KMS-11 (cell line): ENCODE results near the gene PDE11A.

Experiments used
- H2AFZ ChIP-seq: fragments of 200-600 bp; sonication (generic); 2 replicates; pipeline ENCODE4 v1.6.1; 2016; ENCODE audit warnings: antibody characterized with exemption, mixed run types, low read depth
- H3K27ac ChIP-seq: fragments of 200-600 bp; sonication (generic); 2 replicates; pipeline ENCODE4 v1.6.1; 2016; ENCODE audit warnings: mild to moderate bottlenecking, mixed run types
- H3K27me3 ChIP-seq: fragments of 200-600 bp; sonication (generic); 2 replicates; pipeline ENCODE4 v1.6.1; 2017; ENCODE audit warnings: mild to moderate bottlenecking, low read depth, mixed run types, moderate library complexity; ENCODE audit not compliant: insufficient read depth
- H3K36me3 ChIP-seq: fragments of 200-600 bp; sonication (generic); 2 replicates; pipeline ENCODE4 v1.6.1; 2017; ENCODE audit warnings: mild to moderate bottlenecking, mixed run types; ENCODE audit not compliant: insufficient read depth
- H3K4me1 ChIP-seq: fragments of 200-600 bp; sonication (generic); 2 replicates; pipeline ENCODE4 v1.6.1; 2016; ENCODE audit warnings: mild to moderate bottlenecking, low read depth, mixed run types; ENCODE audit not compliant: poor library complexity, severe bottlenecking
- H3K4me2 ChIP-seq: fragments of 200-600 bp; sonication (generic); 2 replicates; pipeline ENCODE4 v1.7.0; 2016; ENCODE audit warnings: mild to moderate bottlenecking, mixed run types
- H3K4me3 ChIP-seq: fragments of 200-600 bp; sonication (generic); IDR thresholded peaks from 2 replicates; pipeline ENCODE4 v1.6.1; 2017; ENCODE audit warnings: low read depth, low read length, mixed read lengths; ENCODE audit not compliant: insufficient read depth
- H3K79me2 ChIP-seq: fragments of 200-600 bp; sonication (generic); 2 replicates; pipeline ENCODE4 v1.6.1; 2016; ENCODE audit warnings: low read depth, mixed run types; ENCODE audit not compliant: insufficient read depth
- H3K9ac ChIP-seq: fragments of 200-600 bp; sonication (generic); 2 replicates; pipeline ENCODE4 v1.6.1; 2016; ENCODE audit warnings: mild to moderate bottlenecking, mixed run types
- H4K20me1 ChIP-seq: fragments of 200-600 bp; sonication (generic); 2 replicates; pipeline ENCODE4 v1.6.1; 2016; ENCODE audit warnings: mild to moderate bottlenecking, mixed run types; ENCODE audit not compliant: insufficient read depth
- TF ChIP-seq, protein P1 (sequence below): fragments of 200-600 bp; sonication (generic); conservative IDR thresholded peaks from 2 replicates; pipeline ENCODE4 v1.6.1; 2017; ENCODE audit warnings: low read depth, mild to moderate bottlenecking, antibody characterized with exemption, low read length, moderate library complexity, mixed read lengths

PDE11A gene

DNA sequence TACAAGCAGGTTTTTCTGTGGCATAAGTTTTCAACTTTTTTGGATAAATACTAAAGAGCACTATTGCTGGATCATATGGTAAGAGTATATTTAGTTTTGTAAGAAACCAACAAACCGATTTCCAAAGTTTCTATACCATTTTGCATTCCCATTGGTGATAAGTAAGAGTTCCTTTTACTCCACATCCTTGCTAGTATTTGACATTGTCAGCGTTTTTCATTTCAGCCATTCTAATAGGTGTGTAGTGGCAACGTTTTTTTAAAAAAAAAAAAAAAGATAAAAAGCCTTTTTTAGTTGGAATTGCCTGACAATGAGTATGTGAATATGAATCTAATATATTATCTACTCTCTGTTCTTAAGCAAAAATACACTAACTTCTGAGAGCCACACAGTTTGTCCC is 494.1 kb downstream of the PDE11A start:
- Histone ChIP-seq H3K27me3 (no peaks in the 10 kb centered on the region), H3K4me2 (no peak overlapping the region), H3K4me3 (no peak overlapping the region), H3K4me1 (no peaks in the 10 kb centered on the region), H4K20me1 (no peaks in the 10 kb centered on the region), H3K36me3 (no peaks in the 10 kb centered on the region), H2AFZ (no peak overlapping the region), H3K27ac (no peak overlapping the region), H3K79me2 (no peaks in the 10 kb centered on the region), H3K9ac (no peak overlapping the region)
- TF ChIP-seq, protein P1, sequence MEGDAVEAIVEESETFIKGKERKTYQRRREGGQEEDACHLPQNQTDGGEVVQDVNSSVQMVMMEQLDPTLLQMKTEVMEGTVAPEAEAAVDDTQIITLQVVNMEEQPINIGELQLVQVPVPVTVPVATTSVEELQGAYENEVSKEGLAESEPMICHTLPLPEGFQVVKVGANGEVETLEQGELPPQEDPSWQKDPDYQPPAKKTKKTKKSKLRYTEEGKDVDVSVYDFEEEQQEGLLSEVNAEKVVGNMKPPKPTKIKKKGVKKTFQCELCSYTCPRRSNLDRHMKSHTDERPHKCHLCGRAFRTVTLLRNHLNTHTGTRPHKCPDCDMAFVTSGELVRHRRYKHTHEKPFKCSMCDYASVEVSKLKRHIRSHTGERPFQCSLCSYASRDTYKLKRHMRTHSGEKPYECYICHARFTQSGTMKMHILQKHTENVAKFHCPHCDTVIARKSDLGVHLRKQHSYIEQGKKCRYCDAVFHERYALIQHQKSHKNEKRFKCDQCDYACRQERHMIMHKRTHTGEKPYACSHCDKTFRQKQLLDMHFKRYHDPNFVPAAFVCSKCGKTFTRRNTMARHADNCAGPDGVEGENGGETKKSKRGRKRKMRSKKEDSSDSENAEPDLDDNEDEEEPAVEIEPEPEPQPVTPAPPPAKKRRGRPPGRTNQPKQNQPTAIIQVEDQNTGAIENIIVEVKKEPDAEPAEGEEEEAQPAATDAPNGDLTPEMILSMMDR, result no peak

DNA sequence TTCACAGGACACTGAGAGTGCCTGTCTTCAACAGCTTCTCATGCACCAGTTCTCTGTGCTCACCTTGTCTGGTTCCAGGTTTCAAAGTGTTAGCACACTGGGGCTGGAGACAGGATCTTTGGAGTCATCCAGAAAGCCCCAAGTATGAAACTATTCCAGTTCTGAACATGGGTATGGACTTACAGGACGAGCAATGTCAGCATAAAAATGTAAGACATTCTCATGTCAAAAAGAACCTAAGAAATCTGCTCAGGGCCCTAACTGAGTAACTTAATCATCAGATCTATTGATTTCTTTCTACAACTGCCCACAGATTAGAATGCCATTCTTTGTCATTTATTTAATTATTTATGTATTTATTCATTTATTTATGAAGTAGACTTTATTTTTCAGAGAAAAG is 495.5 kb downstream of the PDE11A start:
- no peaks in the 10 kb centered on the region for H3K4me1 ChIP-seq

DNA sequence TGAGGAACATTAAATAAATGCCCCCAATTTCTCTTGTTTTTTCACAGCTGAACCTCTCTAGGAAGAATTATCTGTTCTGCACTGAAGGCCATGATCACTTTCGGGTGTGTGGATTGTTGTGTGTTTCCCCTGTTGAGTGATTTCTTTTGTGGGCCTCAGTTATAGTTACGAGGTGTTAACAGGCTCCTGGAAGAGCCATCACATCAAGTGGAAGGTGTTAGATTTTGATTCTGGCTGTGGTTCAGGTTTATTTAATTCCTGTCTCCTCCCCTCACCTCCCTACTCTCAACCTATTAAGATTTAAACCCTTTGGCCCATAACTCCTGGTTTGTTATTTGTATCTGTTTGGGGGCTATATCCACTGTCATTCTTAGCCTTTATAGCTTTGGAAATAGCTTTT is 497.2 kb downstream of the PDE11A start:
- H3K4me2 ChIP-seq, result no peak overlapping the region
- no peak overlapping the region for H3K27ac ChIP-seq
- H3K27me3 ChIP-seq, result no peaks in the 10 kb centered on the region
- TF ChIP-seq, protein P1, result no peak
- no peak overlapping the region for H2AFZ ChIP-seq
- no peak overlapping the region for H3K9ac ChIP-seq
- no peak overlapping the region for H3K4me3 ChIP-seq
- H3K4me1 ChIP-seq, result no peaks in the 10 kb centered on the region
- H3K36me3 ChIP-seq, result no peaks in the 10 kb centered on the region
- no peaks in the 10 kb centered on the region for H3K79me2 ChIP-seq
- H4K20me1 ChIP-seq, result no peaks in the 10 kb centered on the region

More for the DNA sequence above, 495.5 kb downstream of the PDE11A start:
- Histone ChIP-seq H4K20me1 (no peaks in the 10 kb centered on the region), H3K36me3 (no peaks in the 10 kb centered on the region), H3K4me2 (no peak overlapping the region), H3K27me3 (no peaks in the 10 kb centered on the region), H3K9ac (no peak overlapping the region), H2AFZ (no peak overlapping the region), H3K79me2 (no peaks in the 10 kb centered on the region), H3K27ac (no peak overlapping the region), H3K4me3 (no peak overlapping the region)
- TF ChIP-seq, protein P1, result no peak

DNA sequence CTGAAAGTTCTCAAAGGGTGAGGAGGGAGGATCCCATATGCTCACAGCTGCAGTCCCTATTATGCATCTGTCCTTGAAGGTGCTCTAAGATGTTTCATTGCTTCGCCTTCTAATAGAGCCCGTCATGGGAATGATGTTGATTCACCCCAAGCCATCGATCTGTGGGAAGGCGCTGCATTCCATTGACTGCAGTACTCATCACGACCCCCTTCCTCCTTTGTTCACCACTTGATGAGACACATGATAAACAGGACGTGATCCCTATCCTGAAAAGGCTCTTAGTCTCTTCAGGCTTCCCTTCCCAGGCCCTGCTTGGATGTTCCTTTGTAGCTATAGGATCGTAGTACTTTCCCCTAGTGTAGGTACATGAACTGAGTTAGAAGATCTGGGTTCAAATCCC is 498.2 kb downstream of the PDE11A start:
- no peaks in the 10 kb centered on the region for H3K79me2 ChIP-seq
- no peaks in the 10 kb centered on the region for H3K36me3 ChIP-seq
- no peak overlapping the region for H3K4me3 ChIP-seq
- H2AFZ ChIP-seq, result no peak overlapping the region
- no peaks in the 10 kb centered on the region for H4K20me1 ChIP-seq
- TF ChIP-seq, protein P1, result no peak
- no peaks in the 10 kb centered on the region for H3K4me1 ChIP-seq
- no peaks in the 10 kb centered on the region for H3K27me3 ChIP-seq
- no peak overlapping the region for H3K9ac ChIP-seq
- no peak overlapping the region for H3K4me2 ChIP-seq
- H3K27ac ChIP-seq, result no peak overlapping the region
